Glomerular visceral epithelial cell (primary cell): ENCODE data around the gene FATE1.

ENCODE experiments used
- DNase-seq: peaks from one replicate; pipeline ENCODE4 v3.0.0-alpha.2; 2016; ENCODE audit errors: extremely low spot score

FATE1 gene

DNA sequence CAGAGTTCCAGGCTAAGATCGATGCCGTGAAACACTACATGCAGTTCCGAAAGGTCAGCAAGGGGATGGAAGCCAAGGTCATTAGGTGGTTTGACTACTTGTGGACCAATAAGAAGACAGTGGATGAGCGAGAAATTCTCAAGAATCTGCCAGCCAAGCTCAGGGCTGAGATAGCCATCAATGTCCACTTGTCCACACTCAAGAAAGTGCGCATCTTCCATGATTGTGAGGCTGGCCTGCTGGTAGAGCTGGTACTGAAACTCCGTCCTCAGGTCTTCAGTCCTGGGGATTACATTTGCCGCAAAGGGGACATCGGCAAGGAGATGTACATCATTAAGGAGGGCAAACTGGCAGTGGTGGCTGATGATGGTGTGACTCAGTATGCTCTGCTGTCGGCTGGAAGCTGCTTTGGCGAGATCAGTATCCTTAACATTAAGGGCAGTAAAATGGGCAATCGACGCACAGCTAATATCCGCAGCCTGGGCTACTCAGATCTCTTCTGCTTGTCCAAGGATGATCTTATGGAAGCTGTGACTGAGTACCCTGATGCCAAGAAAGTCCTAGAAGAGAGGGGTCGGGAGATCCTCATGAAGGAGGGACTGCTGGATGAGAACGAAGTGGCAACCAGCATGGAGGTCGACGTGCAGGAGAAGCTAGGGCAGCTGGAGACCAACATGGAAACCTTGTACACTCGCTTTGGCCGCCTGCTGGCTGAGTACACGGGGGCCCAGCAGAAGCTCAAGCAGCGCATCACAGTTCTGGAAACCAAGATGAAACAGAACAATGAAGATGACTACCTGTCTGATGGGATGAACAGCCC, 28.0 kb downstream of the FATE1 start:
- no peak for DNase-seq

DNA sequence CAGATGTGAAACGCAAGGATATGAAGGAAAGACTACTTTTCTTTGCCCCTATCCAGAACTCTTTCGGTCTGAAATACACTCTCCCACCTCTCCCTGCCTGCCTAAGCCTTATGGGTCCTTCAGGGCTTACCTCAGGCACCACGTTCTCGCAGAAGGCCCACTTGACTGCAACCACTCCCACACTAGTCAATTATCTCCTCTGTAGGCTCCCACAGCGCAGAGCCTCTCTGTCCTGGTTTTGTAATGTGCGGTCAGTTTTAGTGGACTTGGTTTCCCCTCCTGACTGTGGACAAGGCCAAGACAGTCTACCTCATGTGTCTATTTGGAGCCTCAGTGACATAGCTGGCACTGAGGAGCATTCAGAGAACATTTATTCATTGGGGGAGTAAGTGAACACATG, 29.8 kb downstream of the FATE1 start:
- DNase-seq: no peak

DNA sequence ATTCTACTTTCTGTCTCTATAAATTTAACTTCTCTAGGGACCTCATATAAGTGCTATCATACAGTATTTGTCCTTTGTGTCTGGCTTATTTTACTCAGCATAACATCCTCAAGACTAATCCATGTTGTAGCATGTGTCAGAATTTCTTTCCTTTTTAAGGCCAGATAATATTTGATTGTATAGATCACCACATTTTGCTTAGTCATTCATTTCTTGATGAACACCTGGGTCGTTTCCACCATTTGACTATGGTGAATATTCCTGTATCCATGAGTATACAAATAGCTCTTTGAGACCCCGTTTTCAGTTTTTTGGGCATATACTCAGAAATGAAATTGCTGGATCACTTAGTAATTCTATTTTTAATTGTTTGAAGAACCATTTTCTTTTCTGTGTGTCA, 30.7 kb downstream of the FATE1 start:
- no peak for DNase-seq

DNA sequence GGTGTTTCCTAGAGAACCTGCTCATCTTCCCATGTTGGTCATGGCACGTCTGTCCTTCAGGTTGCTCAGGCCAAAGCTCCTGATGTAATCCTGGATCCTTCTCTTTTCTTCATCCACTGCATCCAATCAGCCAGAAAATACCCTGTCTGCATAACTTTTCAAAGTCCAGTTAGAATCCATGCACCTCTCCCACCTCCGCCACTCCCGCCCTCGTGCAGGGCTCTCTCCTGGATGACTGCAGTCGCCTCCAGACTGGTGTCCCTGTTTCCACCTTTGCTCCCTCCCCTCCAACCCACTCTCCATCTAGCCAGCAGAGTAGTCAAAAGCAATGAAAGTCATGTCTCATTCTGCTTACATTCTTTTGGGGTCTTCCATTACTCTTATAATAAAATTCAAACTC, 34.7 kb downstream of the FATE1 start:
- DNase-seq: no peak

DNA sequence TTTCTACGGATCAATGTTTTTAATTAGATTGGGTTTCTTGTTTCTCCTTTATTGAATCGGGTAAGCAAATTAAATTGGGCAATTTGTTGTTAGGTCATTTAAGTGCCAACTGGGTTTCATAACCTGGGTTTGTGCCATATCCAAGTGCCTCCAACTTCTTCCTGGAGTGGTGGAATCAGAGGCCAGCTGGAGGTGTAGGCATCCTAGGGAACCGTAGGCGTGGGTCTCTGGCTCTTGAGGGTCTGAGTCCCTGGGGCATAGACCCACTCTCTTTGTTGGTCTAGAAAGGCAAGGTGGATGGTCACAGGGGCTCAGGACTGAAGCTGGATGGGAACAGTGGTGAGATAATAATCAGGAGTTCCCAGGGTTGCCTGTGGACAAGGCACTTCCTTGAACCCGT, 37.0 kb downstream of the FATE1 start:
- no peak for DNase-seq

- DNase-seq: no peak
Observed at GRCh38 chrX:151753313-151754046, 37.6 kb downstream of the FATE1 start.

DNA sequence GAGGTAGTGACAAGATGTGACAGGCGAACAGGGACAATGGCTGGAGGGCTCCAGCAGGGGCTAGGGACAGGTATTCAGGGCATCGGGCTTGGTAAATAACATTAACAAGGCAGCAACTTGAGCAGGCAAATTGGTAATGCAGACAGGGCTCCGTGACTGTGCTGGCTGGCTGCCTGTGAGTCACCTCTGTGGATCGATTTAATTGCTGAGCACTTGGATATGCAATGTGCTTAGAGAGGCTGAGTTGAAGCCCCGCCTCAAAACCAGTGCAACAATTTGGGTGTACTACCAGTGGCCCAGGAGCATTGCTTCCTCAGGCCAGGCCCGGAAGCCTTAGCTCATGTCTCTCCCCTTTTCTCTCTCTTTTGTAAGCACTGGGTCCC, 38.2 kb downstream of the FATE1 start:
- no peak for DNase-seq

- DNase-seq: no peak
Observed at GRCh38 chrX:151754641-151755215, 38.9 kb downstream of the FATE1 start.

DNA sequence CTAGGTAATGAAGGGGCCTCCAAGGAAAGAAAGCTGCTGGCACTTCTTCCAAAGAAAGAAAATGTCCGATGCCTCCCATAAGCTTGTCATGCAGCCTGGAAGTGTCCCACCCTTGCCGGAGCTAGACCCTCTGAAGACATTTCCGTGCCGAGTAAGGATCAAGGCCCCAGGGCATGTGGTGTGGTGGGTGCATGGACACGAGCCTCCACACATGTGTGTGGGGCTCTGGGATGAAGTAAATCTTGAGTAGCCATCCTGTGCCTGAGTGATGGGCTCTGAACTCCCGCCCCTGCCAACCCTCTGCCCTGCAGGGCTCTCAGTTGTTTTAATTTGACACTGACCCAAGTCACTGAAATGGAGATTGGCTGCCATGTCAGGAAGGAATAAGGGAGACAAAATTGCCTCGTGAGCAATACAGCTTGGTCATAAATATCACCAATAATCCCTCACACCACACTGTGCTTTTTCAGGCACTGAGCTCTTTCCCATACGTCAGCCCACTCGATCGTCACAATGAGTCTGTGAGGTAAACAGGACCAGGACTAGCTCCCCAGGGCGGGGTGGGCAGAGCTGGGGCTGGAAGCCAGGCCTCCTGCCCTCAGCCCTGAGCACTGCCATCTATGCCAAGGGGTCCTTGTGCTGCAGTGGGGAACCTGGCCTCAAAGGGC, 43.3 kb downstream of the FATE1 start:
- no peak for DNase-seq

DNA sequence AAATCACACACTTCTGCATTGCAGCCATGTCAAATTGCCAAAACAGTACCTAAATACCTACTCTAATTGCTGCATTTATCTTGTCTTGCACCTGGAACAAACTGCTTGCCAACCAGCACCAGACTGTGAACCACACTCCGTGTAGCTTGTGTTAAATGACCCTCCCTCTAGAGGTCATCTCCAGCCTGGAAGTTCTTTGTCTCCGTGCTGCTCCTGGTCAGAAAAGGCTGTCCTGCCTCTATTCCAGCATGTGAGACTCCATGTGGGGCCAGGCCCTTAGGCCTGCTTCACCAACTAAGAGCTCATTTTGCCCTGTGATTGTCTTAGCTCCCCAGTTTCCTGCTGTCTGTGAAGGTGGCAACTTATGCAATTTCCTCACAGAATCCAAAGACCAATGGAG, 47.0 kb downstream of the FATE1 start:
- no peak for DNase-seq

GRCh38 chrX:151763711-151764110, 47.9 kb downstream of the FATE1 start:
- DNase-seq: no peak

DNA sequence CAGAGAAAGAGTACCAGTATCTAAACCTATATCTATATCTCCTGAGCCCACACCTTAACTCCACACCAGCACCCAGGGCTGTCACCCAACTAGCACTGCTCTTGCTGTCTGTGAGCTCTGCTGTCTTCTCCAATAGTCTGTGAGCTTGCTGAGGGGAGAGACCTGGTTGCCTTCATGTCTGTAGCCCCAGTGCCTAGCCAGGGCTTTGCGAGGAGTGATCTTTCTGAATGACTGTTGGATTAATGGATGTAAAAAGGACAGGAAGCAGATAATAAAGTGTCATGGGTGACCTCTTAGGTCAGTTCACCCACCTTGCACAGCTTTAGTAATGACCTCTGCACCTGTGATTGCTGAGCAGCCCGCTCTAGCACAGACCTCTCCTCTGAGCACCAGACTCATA, 49.2 kb downstream of the FATE1 start:
- DNase-seq: no peak

- no peak for DNase-seq
Observed at GRCh38 chrX:151771726-151772125, 55.9 kb downstream of the FATE1 start.
